Fibroblast of skin of scalp (primary cell): ENCODE data around the gene MGAT4B.

ENCODE experiments used
- DNase-seq: peaks from one replicate; pipeline ENCODE4 v3.0.0-alpha.2; 2013

Gene MGAT4B

GRCh38 chr5:179825655-179826182 lies 19.1 kb upstream of the MGAT4B start:
- no peak for DNase-seq

GRCh38 chr5:179824745-179825112 lies 18.1 kb upstream of the MGAT4B start:
- DNase-seq = no peak

GRCh38 chr5:179823937-179824744 lies 17.5 kb upstream of the MGAT4B start:
- no peak for DNase-seq

- DNase-seq = no peak
Measured at GRCh38 chr5:179822444-179822990, 15.9 kb upstream of the MGAT4B start.

- no peak for DNase-seq
Measured at GRCh38 chr5:179822059-179822432, 15.4 kb upstream of the MGAT4B start.

GRCh38 chr5:179821298-179822058 lies 14.8 kb upstream of the MGAT4B start:
- DNase-seq = peak; percentile 96

- DNase-seq = peak; percentile 81
Measured at GRCh38 chr5:179820483-179821297, 14.0 kb upstream of the MGAT4B start, which contains the start of gene SQSTM1. SQSTM1 (plus strand) TSS chr5:179820905; CDS start chr5:179820937, 32 bp downstream.

- DNase-seq = no peak
Measured at GRCh38 chr5:179820127-179820482, 13.4 kb upstream of the MGAT4B start.

GRCh38 chr5:179819296-179820126 lies 12.8 kb upstream of the MGAT4B start:
- peak; percentile 47 for DNase-seq

- peak; percentile 85 for DNase-seq
Measured at GRCh38 chr5:179818746-179819295, 12.2 kb upstream of the MGAT4B start.

GRCh38 chr5:179817890-179818745 lies 11.5 kb upstream of the MGAT4B start:
- no peak for DNase-seq

- no peak for DNase-seq
Measured at GRCh38 chr5:179817470-179817840, 10.8 kb upstream of the MGAT4B start.

GRCh38 chr5:179816796-179817469 lies 10.3 kb upstream of the MGAT4B start:
- no peak for DNase-seq

- no peak for DNase-seq
Measured at GRCh38 chr5:179816401-179816795, 9.7 kb upstream of the MGAT4B start.

GRCh38 chr5:179815491-179816249 lies 9.0 kb upstream of the MGAT4B start:
- no peak for DNase-seq

GRCh38 chr5:179814090-179814489 lies 7.4 kb upstream of the MGAT4B start:
- DNase-seq = no peak

- no peak for DNase-seq
Measured at GRCh38 chr5:179812997-179813607, 6.4 kb upstream of the MGAT4B start.

- DNase-seq = no peak
Measured at GRCh38 chr5:179812135-179812825, 5.6 kb upstream of the MGAT4B start.
